Heart left ventricle (tissue), 16 donors: ENCODE measurements around the gene CLEC16A. TPM values are rescaled to one million over a fixed set of nuclear protein-coding genes. Genes with fewer than 3 reads are reported as not detected.

Experiments used
- ATAC-seq, 4 donors: fragments of 200-7000 bp; cut with Tn5 transposase; one replicate each; pipeline ENCODE4 v1.9.1; 2020 to 2022; ENCODE audit warnings: moderate library complexity in 4 of 4, mild to moderate bottlenecking in 3 of 4, moderate number of reproducible peaks in 1 of 4
- DNase-seq, 5 donors: peaks; one replicate each; pipeline ENCODE4 v3.0.0-alpha.2; 2020
- H3K27ac ChIP-seq, 12 donors: fragments of 200-600 bp; sonication (generic) in 4 of 12; one replicate each; pipeline versions ENCODE4 v1.5.0 to v1.8.0; 2016 to 2022; ENCODE audit warnings: mild to moderate bottlenecking in 2 of 12
- H3K27me3 ChIP-seq, 9 donors: fragments of 200-600 bp; sonication (generic) in 2 of 9; one replicate each; pipeline versions ENCODE4 v1.5.1 to v1.8.0; 2016 to 2022; ENCODE audit warnings: mild to moderate bottlenecking in 3 of 9
- H3K36me3 ChIP-seq, 9 donors: fragments of 200-600 bp; sonication (generic) in 2 of 9; one replicate each; pipeline versions ENCODE4 v1.5.0 to v1.8.0; 2018 to 2022; ENCODE audit warnings: mild to moderate bottlenecking in 2 of 9
- H3K4me1 ChIP-seq, 12 donors: fragments of 200-600 bp; sonication (generic) in 4 of 12; one replicate each; pipeline versions ENCODE4 v1.5.0 to v1.8.0; 2016 to 2022; ENCODE audit warnings: mild to moderate bottlenecking in 3 of 12
- H3K4me3 ChIP-seq, 12 donors: fragments of 200-600 bp; sonication (generic) in 4 of 12; one replicate each; pipeline versions ENCODE4 v1.5.0 to v1.8.0; 2017 to 2022; ENCODE audit warnings: mild to moderate bottlenecking in 9 of 12, moderate library complexity in 4 of 12
- H3K9me3 ChIP-seq, 12 donors: fragments of 200-600 bp; sonication (generic) in 4 of 12; one replicate each; pipeline versions ENCODE4 v1.5.0 to v1.8.0; 2016 to 2022; ENCODE audit warnings: mild to moderate bottlenecking in 1 of 12
- CTCF ChIP-seq, 12 donors: fragments of 200-600 bp; sonication (generic) in 4 of 12; IDR thresholded peaks; one replicate each; pipeline versions ENCODE4 v1.5.0 to v1.8.0; 2018 to 2022; ENCODE audit warnings: antibody characterized with exemption in 12 of 12, mild to moderate bottlenecking in 5 of 12
- POLR2A ChIP-seq, 2 donors: fragments of 450-650 bp; IDR thresholded peaks; one replicate each; pipeline ENCODE4 v1.6.1; 2017; ENCODE audit warnings: antibody characterized with exemption in 2 of 2, mild to moderate bottlenecking in 2 of 2, moderate library complexity in 2 of 2
- WGBS, 4 donors: extraction: QIAGEN DNeasy Blood & Tissue Kit in 2 of 4; methylation state at CpG; one replicate each; pipeline versions ENCODE4 v1.1.5 to v1.1.7; 2013 to 2018; 5-methylcytosine and 5-hydroxymethylcytosine counted together
- intact Hi-C, 10 donors: fragments of 100-400 bp; cut with DNase I; formaldehyde crosslinking; loops; one replicate each; pipeline versions ENCODE4 v1.11.1 to v1.14.2; 2022
- polyA plus RNA-seq, 2 donors: library from polyadenylated mRNA; stranded (reverse); fragments of 200-250 nt; gene quantifications; one replicate each; pipeline ENCODE4 v1.2.3, GENCODE V29; 2013
- total RNA-seq, 9 donors: library from RNA; depleted of rRNA in 2 of 9; stranded (reverse); fragments of >200 nt in 2 of 9; fragmentation: NEBNext Ultra II Directional in 3 of 9; extraction: Animal tissue kit (Norgen Biotek cat#: 25700) in 3 of 9; gene quantifications; one replicate each; pipeline versions ENCODE4 v1.1.0 to v1.2.4, GENCODE V29; 2016 to 2023
- donor health status: ischemic (EF 13 %, LVEDD 7.1; RV severe dilation, severe dysfunction).
- donor health status: healthy with polysubstance abuse.
- donor health status: DM: no; HTN: yes; CAD: no.
- donor health status: DM: no; HTN: no; CAD: no.
- donor health status: ischemic (EF 25% LVEDD 6.9; RV normal size, moderate dysfunction).
- donor health status: ischemic (EF 25% LVEDD 5.7; RV mildly dilated, moderate dysfunction).
- donor health status: healthy.
- donor health status: DM: yes; HTN: yes; CAD: no.
- donor health status: ischemic (EF 35%, LVEDD 5.7; RV mildly dilated, moderate dysfunction).
- donor health status: nonischemic (EF 11% LVEDD 7.7; RV severe dilation, severe dysfunction).
- donor health status: DM: yes; HTN: yes; CAD: no.
- donor health status: PGD.
- donor health status: ischemic (EF 29% LVEDD 5.4; RV normal size, mild dysfunction).
- donor health status: nonischemic (EF 23%, LVEDD 6.1; RV moderate dilation, normal function).

CLEC16A gene
- total and polyA plus RNA-seq, 11 donors = 13.8 to 41.1 (median 23.7) TPM

- TF ChIP-seq POLR2A (IDR thresholded peaks at IDR 0.05) = no peak
- TF ChIP-seq CTCF (IDR thresholded peaks at IDR 0.05) = no peak
- WGBS, 4 donors = 81 to 87% (median 84%) methylated on average over 14 of the region's 14 CpGs
- peaks cover 0 to 58% (median 29%) of the 10 kb centered on the region in 12 donors for H3K4me1 ChIP-seq
- peaks cover 0 to 56% (median 7%) of the 10 kb centered on the region in 9 donors for H3K36me3 ChIP-seq
- peaks cover 0 to 5% (median under 1%) of the 10 kb centered on the region in 12 donors for H3K9me3 ChIP-seq
- intact Hi-C loops = loop anchor here in 1 of 10 donors (10.0 kb wide), 1 partner anchor 221 kb away; the partner anchor contains the start of gene SOCS1
- H3K27me3 ChIP-seq = no peaks in the 10 kb centered on the region
- H3K4me3 ChIP-seq = no peak overlapping the region
- ATAC-seq (peak in 2 of 4 donors; percentile 12 to 42), DNase-seq (peak in 1 of 5 donors; percentile 45)
- peak overlapping the region; percentile 11 to 75 (median 64) for H3K27ac ChIP-seq
Observed at GRCh38 chr16:11033629-11034420, 89.5 kb downstream of the CLEC16A start.

- WGBS, 4 donors = 58 to 65% (median 60%) methylated on average over 7 to 8 of the region's 8 CpGs
- Histone ChIP-seq H3K27me3 (no peaks in the 10 kb centered on the region), H3K27ac (peak overlapping the region in 8 of 12 donors; percentile 5 to 75 (median 48)), H3K9me3 (no peaks in the 10 kb centered on the region), H3K36me3 (peaks cover 0 to 56% (median 11%) of the 10 kb centered on the region in 9 donors), H3K4me1 (peaks cover 0 to 58% (median 29%) of the 10 kb centered on the region in 12 donors), H3K4me3 (no peak overlapping the region)
- DNase-seq (peak in 1 of 5 donors; percentile 66), ATAC-seq (peak in 3 of 4 donors; percentile 8 to 22 (median 11))
- intact Hi-C loops = loop anchor here in 1 of 10 donors (10.0 kb wide), 1 partner anchor 220 kb away; the partner anchor contains the start of gene SOCS1
- TF ChIP-seq CTCF (IDR thresholded peaks at IDR 0.05) (no peak), POLR2A (IDR thresholded peaks at IDR 0.05) (no peak)
Observed at GRCh38 chr16:11034481-11034931, 90.1 kb downstream of the CLEC16A start.

GRCh38 chr16:11035096-11035495, 90.7 kb downstream of the CLEC16A start:
- ATAC-seq = no peak
- no peak for DNase-seq
- no peak overlapping the region for H3K4me3 ChIP-seq
- intact Hi-C loops = loop anchor here in 1 of 10 donors (10.0 kb wide), 1 partner anchor 220 kb away; the partner anchor contains the start of gene SOCS1
- H3K9me3 ChIP-seq = no peaks in the 10 kb centered on the region
- peaks cover 0 to 56% (median 17%) of the 10 kb centered on the region in 9 donors for H3K36me3 ChIP-seq
- peak overlapping the region in 2 of 12 donors; percentile 29 to 64 for H3K27ac ChIP-seq
- H3K4me1 ChIP-seq = peaks cover 0 to 58% (median 29%) of the 10 kb centered on the region in 12 donors
- WGBS, 4 donors = 90 to 96% (median 93%) methylated on average over 5 of the region's 5 CpGs
- H3K27me3 ChIP-seq = no peaks in the 10 kb centered on the region
- TF ChIP-seq CTCF (IDR thresholded peaks at IDR 0.05) = no peak
- no peak for TF ChIP-seq POLR2A (IDR thresholded peaks at IDR 0.05)

DNA sequence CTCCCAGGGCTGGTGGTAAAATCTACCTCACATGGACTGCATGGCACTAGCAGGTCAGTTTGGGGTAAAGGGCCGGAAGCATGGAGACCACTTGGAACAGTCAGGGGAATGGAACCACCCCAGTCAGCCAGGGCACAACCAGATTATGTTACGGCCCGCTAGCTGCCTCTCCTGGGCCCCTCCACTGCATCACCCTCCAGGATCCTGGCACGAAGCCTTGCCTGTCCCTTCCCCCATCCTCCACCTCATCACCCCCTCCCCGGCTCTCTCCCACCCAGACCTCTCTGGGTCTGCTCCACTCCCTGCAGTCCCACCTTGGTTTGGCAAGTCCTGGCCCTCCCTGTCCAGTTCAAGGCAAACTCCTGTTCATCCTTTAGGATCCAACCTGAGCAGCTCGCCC, 91.7 kb downstream of the CLEC16A start:
- H3K27ac ChIP-seq = no peak overlapping the region
- peaks cover 0 to 58% (median 29%) of the 10 kb centered on the region in 12 donors for H3K4me1 ChIP-seq
- no peak overlapping the region for H3K4me3 ChIP-seq
- intact Hi-C loops = loop anchor here in 1 of 10 donors (10.0 kb wide), 1 partner anchor 219 kb away; the partner anchor contains the start of gene SOCS1
- ATAC-seq = no peak
- WGBS, 4 donors = 86 to 96% (median 93%) methylated on average over 6 of the region's 6 CpGs
- no peak for TF ChIP-seq POLR2A (IDR thresholded peaks at IDR 0.05)
- no peak for TF ChIP-seq CTCF (IDR thresholded peaks at IDR 0.05)
- no peak for DNase-seq
- H3K27me3 ChIP-seq = no peaks in the 10 kb centered on the region
- peaks cover 0 to 56% (median 26%) of the 10 kb centered on the region in 9 donors for H3K36me3 ChIP-seq
- no peaks in the 10 kb centered on the region for H3K9me3 ChIP-seq
